Measurements from ENCODE around the gene AMZ1. TPM values are rescaled to one million over a fixed set of nuclear protein-coding genes. Genes with fewer than 3 reads are reported as not detected.

The AMZ1 gene
- total and polyA plus RNA-seq, 11 donors: 0.01 to 0.48 (median 0.05) TPM; not detected in 6

- peak overlapping the region in 9 of 12 donors; percentile 23 to 46 (median 34) for H3K4me3 ChIP-seq
These were observed 46.3 kb upstream of the AMZ1 start for GRCh38 chr7:2641406-2642393.

GRCh38 chr7:2643386-2644219 is 44.4 kb upstream of the AMZ1 start:
- H3K27me3 ChIP-seq: no peaks in the 10 kb centered on the region
- peaks cover 18 to 68% (median 52%) of the 10 kb centered on the region in 12 donors for H3K4me1 ChIP-seq
- no peak overlapping the region for H3K4me3 ChIP-seq
- peak in 2 of 12 donors; percentile 6 to 10 for TF ChIP-seq CTCF (IDR thresholded peaks at IDR 0.05)
- TF ChIP-seq POLR2A (IDR thresholded peaks at IDR 0.05): no peak
- peaks cover 0 to 16% (median 8%) of the 10 kb centered on the region in 9 donors for H3K36me3 ChIP-seq
- ATAC-seq (no peak), DNase-seq (peak in 1 of 5 donors; percentile 55)
- intact Hi-C loops (cut with DNase I): loop anchor here in 3 of 10 donors (5.0 kb wide), 1 partner anchor 36 kb away; no protein-coding TSS in a partner anchor
- 81 to 89% (median 86%) methylated on average over 29 of the region's 29 CpGs for WGBS, 4 donors
- H3K9me3 ChIP-seq: no peaks in the 10 kb centered on the region
- peak overlapping the region in 1 of 12 donors; percentile 1 for H3K27ac ChIP-seq

More at GRCh38 chr7:2641406-2642393, 46.3 kb upstream of the AMZ1 start:
- ATAC-seq (peak; percentile 73 to 81 (median 79)), DNase-seq (peak; percentile 94 to 97 (median 95))
- peak overlapping the region in 11 of 12 donors; percentile 69 to 87 (median 82) for H3K27ac ChIP-seq
- H3K4me1 ChIP-seq: peaks cover 18 to 84% (median 71%) of the 10 kb centered on the region in 12 donors
- no peaks in the 10 kb centered on the region for H3K9me3 ChIP-seq
- intact Hi-C loops (cut with DNase I): loop anchor here in 3 of 10 donors (1.0 to 5.0 kb wide), 2 partner anchors 10 to 34 kb away; partner anchors contain the start of gene TTYH3 (in 1 of the 3)
- no peaks in the 10 kb centered on the region for H3K27me3 ChIP-seq
- WGBS, 4 donors: 13 to 24% (median 14%) methylated on average over 33 to 39 of the region's 39 CpGs
- H3K36me3 ChIP-seq: no peaks in the 10 kb centered on the region
- TF ChIP-seq POLR2A (IDR thresholded peaks at IDR 0.05): no peak
- no peak for TF ChIP-seq CTCF (IDR thresholded peaks at IDR 0.05)

- peaks cover 0 to 19% (median 8%) of the 10 kb centered on the region in 9 donors for H3K36me3 ChIP-seq
- no peaks in the 10 kb centered on the region for H3K27me3 ChIP-seq
- intact Hi-C loops (cut with DNase I): loop anchor here in 3 of 10 donors (5.0 kb wide), 1 partner anchor 37 kb away; no protein-coding TSS in a partner anchor
- peaks cover 14 to 63% (median 46%) of the 10 kb centered on the region in 12 donors for H3K4me1 ChIP-seq
- DNase-seq (no peak), ATAC-seq (no peak)
- TF ChIP-seq POLR2A (IDR thresholded peaks at IDR 0.05): no peak
- 82 to 100% (median 89%) methylated on average over 1 to 6 of the region's 6 CpGs for WGBS, 4 donors
- peak overlapping the region in 1 of 12 donors; percentile 1 for H3K27ac ChIP-seq
- H3K9me3 ChIP-seq: no peaks in the 10 kb centered on the region
- no peak overlapping the region for H3K4me3 ChIP-seq
These were observed 43.8 kb upstream of the AMZ1 start for GRCh38 chr7:2644220-2644561.

GRCh38 chr7:2644562-2645273 is 43.3 kb upstream of the AMZ1 start:
- Histone ChIP-seq H3K27me3 (no peaks in the 10 kb centered on the region), H3K36me3 (peaks cover 0 to 24% (median 8%) of the 10 kb centered on the region in 9 donors), H3K27ac (peak overlapping the region in 2 of 12 donors; percentile 1 to 58), H3K9me3 (no peaks in the 10 kb centered on the region), H3K4me1 (peaks cover 14 to 57% (median 42%) of the 10 kb centered on the region in 12 donors), H3K4me3 (peak overlapping the region in 1 of 12 donors; percentile 12)
- TF ChIP-seq CTCF (IDR thresholded peaks at IDR 0.05): no peak
- no peak for TF ChIP-seq POLR2A (IDR thresholded peaks at IDR 0.05)
- DNase-seq: peak in 2 of 5 donors; percentile 76
- 64 to 80% (median 71%) methylated on average over 8 to 18 of the region's 18 CpGs for WGBS, 4 donors
- ATAC-seq: peak in 2 of 4 donors; percentile 3 to 25
- intact Hi-C loops (cut with DNase I): loop anchor here in 4 of 10 donors (5.0 kb wide), 2 partner anchors 37 to 42 kb away; no protein-coding TSS in a partner anchor
